IMR-90 (cell line): Measurements from ENCODE around the gene SDHA. TPM values are rescaled to one million over a fixed set of nuclear protein-coding genes. Genes with fewer than 3 reads are reported as not detected.
"Not testable (repeated sequence)": the region's sequence is repeated elsewhere in the genome, so short reads cannot be mapped to it uniquely, and the experiment has no call there.

ENCODE experiments used
- ATAC-seq: fragments of 200-7000 bp; cut with Tn5 transposase; 2 replicates; pipeline ENCODE4 v1.9.1; 2020; ENCODE audit warnings: low read depth, mild to moderate bottlenecking, moderate library complexity
- BruUV-seq: library from RNA; stranded (reverse); fragments of 400-500 nt; replicated peaks from 2 replicates; lab custom pipeline; 2021; lab: Mats Ljungman, UMichigan
- CTCF ChIA-PET: fragments of 300-600 bp; formaldehyde crosslinking; extraction: SDS; loops from one replicate; lab custom pipeline; 2021; ENCODE audit warnings: antibody characterized with exemption; lab: Yijun Ruan, JAX
- POLR2A ChIA-PET: fragments of 300-600 bp; sonication (Branson Sonifier 250); formaldehyde crosslinking; loops from one replicate; lab custom pipeline; 2022; ENCODE audit warnings: antibody characterized with exemption; ENCODE audit not compliant: unreplicated experiment; lab: Charles Lee
- DNase-seq: peaks from one replicate; pipeline ENCODE4 v3.0.0; 2013
- H2AFZ ChIP-seq: replicated peaks from 2 replicates; pipeline ENCODE3; 2013; ENCODE audit warnings: low read length, mild to moderate bottlenecking; ENCODE audit not compliant: poor library complexity
- H2AK5ac ChIP-seq: 2 replicates; pipeline ENCODE4 v1.6.1; 2013; ENCODE audit warnings: low read depth, low read length, inconsistent platforms
- H2AK9ac ChIP-seq: replicated peaks from 2 replicates; pipeline ENCODE3; 2013; ENCODE audit warnings: mild to moderate bottlenecking, low read depth, low read length, moderate library complexity; ENCODE audit not compliant: poor library complexity
- H2BK120ac ChIP-seq: 2 replicates; pipeline ENCODE4 v1.6.1; 2013; ENCODE audit warnings: low read depth, low read length, inconsistent platforms
- H2BK15ac ChIP-seq: 3 replicates; pipeline ENCODE4 v1.6.1; 2013; ENCODE audit warnings: low read depth, low read length, inconsistent platforms
- H2BK20ac ChIP-seq: 2 replicates; pipeline ENCODE4 v1.6.1; 2013; ENCODE audit warnings: low read depth, mild to moderate bottlenecking, inconsistent platforms, low read length, moderate library complexity
- H2BK5ac ChIP-seq: 2 replicates; pipeline ENCODE4 v1.6.1; 2013; ENCODE audit warnings: mild to moderate bottlenecking, low read depth, low read length, inconsistent platforms; ENCODE audit not compliant: poor library complexity, severe bottlenecking
- H3K14ac ChIP-seq: replicated peaks from 2 replicates; pipeline ENCODE4 v1.6.1; 2013; ENCODE audit warnings: low read depth, low read length, inconsistent platforms
- H3K18ac ChIP-seq: 2 replicates; pipeline ENCODE4 v1.6.1; 2013; ENCODE audit warnings: low read depth, low read length, control low read depth
- H3K23ac ChIP-seq: 2 replicates; pipeline ENCODE4 v1.6.1; 2013; ENCODE audit warnings: low read depth, low read length, inconsistent platforms
- H3K27ac ChIP-seq: 2 replicates; pipeline ENCODE4 v1.5.1; 2013; ENCODE audit warnings: mild to moderate bottlenecking, control low read depth, low read length; ENCODE audit not compliant: insufficient read depth
- H3K27me3 ChIP-seq: 2 replicates; pipeline ENCODE4 v1.6.1; 2013; ENCODE audit warnings: low read length; ENCODE audit not compliant: control insufficient read depth, insufficient read depth
- H3K36me3 ChIP-seq: 2 replicates; pipeline ENCODE4 v1.6.1; 2013; ENCODE audit warnings: low read length, mixed read lengths; ENCODE audit not compliant: control insufficient read depth, insufficient read depth
- H3K4ac ChIP-seq: 2 replicates; pipeline ENCODE4 v1.6.1; 2013; ENCODE audit warnings: low read depth, low read length, inconsistent platforms
- H3K4me1 ChIP-seq: 2 replicates; pipeline ENCODE4 v1.6.1; 2013; ENCODE audit warnings: low read length, mixed read lengths; ENCODE audit not compliant: control insufficient read depth, insufficient read depth
- H3K4me2 ChIP-seq: 2 replicates; pipeline ENCODE4 v1.6.1; 2013; ENCODE audit warnings: low read depth, mild to moderate bottlenecking, control low read depth, low read length, moderate library complexity
- H3K4me3 ChIP-seq: 2 replicates; pipeline ENCODE4 v1.5.1; 2013; ENCODE audit warnings: low read depth, mild to moderate bottlenecking, control low read depth, low read length, moderate library complexity; ENCODE audit not compliant: insufficient read depth
- H3K56ac ChIP-seq: 2 replicates; pipeline ENCODE4 v1.6.1; 2013; ENCODE audit warnings: low read length, inconsistent platforms; ENCODE audit not compliant: insufficient read depth; ENCODE audit errors: extremely low read depth
- H3K79me1 ChIP-seq, 2 experiments: 2 replicates each; pipeline ENCODE4 v1.6.1; 2013; ENCODE audit warnings: low read length in 2 of 2, inconsistent platforms in 1 of 2, low read depth in 1 of 2
- H3K9ac ChIP-seq: 2 replicates; pipeline ENCODE4 v1.6.1; 2013; ENCODE audit warnings: low read depth, low read length, control low read depth
- H3K9me1 ChIP-seq: 2 replicates; pipeline ENCODE4 v1.6.1; 2013; ENCODE audit warnings: low read length, inconsistent platforms; ENCODE audit not compliant: insufficient read depth
- H3K9me3 ChIP-seq: 2 replicates; pipeline ENCODE4 v1.6.1; 2013; ENCODE audit warnings: low read length; ENCODE audit not compliant: control insufficient read depth, insufficient read depth
- H4K20me1 ChIP-seq: 2 replicates; pipeline ENCODE4 v1.6.1; 2013; ENCODE audit warnings: low read length, inconsistent platforms; ENCODE audit not compliant: insufficient read depth
- H4K5ac ChIP-seq: 2 replicates; pipeline ENCODE4 v1.6.1; 2013; ENCODE audit warnings: mild to moderate bottlenecking, low read depth, low read length, control low read depth
- H4K8ac ChIP-seq, 2 experiments: 2 replicates each; pipeline ENCODE4 v1.6.1; 2013; ENCODE audit warnings: low read depth in 2 of 2, low read length in 2 of 2, control low read depth in 1 of 2, inconsistent platforms in 1 of 2
- H4K91ac ChIP-seq: 2 replicates; pipeline ENCODE4 v1.6.1; 2013; ENCODE audit warnings: low read depth, low read length, inconsistent platforms; ENCODE audit not compliant: insufficient read depth
- WGBS, 2 experiments: methylation state at CpG; one replicate each; pipeline versions ENCODE4 v1.1.5 to v1.1.7; 2013; ENCODE audit warnings: missing lambda C conversion rate in 2 of 2; ENCODE audit not compliant: insufficient read length in 1 of 2; ENCODE audit errors: extremely low coverage in 2 of 2; 5-methylcytosine and 5-hydroxymethylcytosine counted together
- dilution Hi-C: fragments of 300-500 bp; cut with HindIII; formaldehyde crosslinking; loops from one replicate; pipeline ENCODE4 v1.14.3; 2018; ENCODE audit warnings: low sequenced_read_pairs; ENCODE audit not compliant: unreplicated experiment
- in situ Hi-C: fragments of 300-500 bp; cut with MboI; formaldehyde crosslinking; loops from 3 replicates; pipeline ENCODE4 v1.14.3; 2019; ENCODE audit warnings: low sequenced_read_pairs, inconsistent platforms, mixed read lengths
- intact Hi-C: fragments of 100-400 bp; cut with micrococcal nuclease; formaldehyde crosslinking; loops from 2 replicates; pipeline ENCODE4 v1.10.0; 2022
- polyA plus RNA-seq, 3 experiments: library from polyadenylated mRNA; depleted of rRNA; stranded (reverse); fragments of >200 nt; gene quantifications; 2 replicates each; pipeline ENCODE4 v1.2.3, GENCODE V29; 2012; ENCODE audit warnings: low replicate concordance in 1 of 3
- total RNA-seq: library from RNA; depleted of rRNA; stranded (reverse); fragments of >200 nt; gene quantifications from 2 replicates; pipeline ENCODE4 v1.2.3, GENCODE V29; 2012

Gene SDHA
- total and polyA plus RNA-seq, 2 of the 4 experiments (the other 2 are of a cell fraction) = 105 to 121 TPM

DNA sequence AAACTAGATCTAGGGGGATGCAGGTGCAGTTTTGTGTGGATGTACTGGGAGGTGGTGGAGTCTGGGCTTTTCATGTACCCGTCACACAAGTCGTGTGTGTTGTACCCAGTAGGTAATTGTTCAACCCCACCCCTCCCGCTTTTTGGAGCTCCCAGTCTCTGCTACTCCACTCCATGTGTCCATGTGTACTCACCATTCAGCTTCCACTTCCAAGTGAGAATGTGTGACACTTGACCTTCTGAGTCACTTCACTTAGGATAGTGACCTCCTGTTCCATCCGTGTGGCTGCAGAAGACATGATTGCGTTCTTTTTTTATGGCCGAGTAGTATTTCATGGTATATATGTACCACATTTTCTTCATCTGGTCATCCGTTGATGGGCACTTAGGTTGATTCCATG is 22.4 kb downstream of the SDHA start:
- BruUV-seq, POLR2A ChIA-PET, dilution Hi-C loops: not testable (repeated sequence)

DNA sequence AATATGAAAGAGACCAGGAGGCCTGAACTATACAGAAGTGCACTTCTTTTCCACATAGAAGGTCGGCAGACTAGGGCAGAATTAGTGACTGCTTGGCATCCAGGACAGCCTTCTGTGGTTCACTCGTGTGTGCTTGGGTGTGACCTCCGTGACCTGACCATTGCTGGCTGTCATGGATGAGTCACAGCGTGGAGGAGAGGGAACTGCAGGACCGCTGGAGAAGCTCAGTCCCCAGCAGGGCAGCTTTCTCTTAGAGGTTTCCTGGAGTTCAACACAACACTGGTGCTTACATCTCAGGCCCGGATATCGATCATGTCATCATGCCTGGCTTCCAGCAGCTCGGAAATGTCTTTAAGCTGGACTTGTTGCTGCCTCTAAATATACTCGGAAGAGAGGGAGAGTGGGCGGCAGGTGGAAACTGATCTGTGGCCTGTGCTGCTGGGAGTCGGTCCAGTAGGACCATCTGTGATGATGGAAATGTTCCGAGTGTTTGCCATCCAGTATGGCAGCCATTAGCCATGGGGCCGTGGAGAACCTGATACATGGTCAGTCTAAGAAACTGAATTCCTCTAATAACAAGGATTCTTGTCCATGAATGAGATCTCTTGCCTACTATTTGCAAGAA is 23.0 kb downstream of the SDHA start:
- H4K8ac ChIP-seq, H3K23ac ChIP-seq, H2AK9ac ChIP-seq, H3K4ac ChIP-seq, POLR2A ChIA-PET, H2BK15ac ChIP-seq, H3K4me1 ChIP-seq, H3K9me3 ChIP-seq, H3K9ac ChIP-seq, H3K56ac ChIP-seq, H4K91ac ChIP-seq, ATAC-seq, H2AFZ ChIP-seq, dilution Hi-C loops, H3K79me1 ChIP-seq, H2BK20ac ChIP-seq, H3K4me3 ChIP-seq, H2BK5ac ChIP-seq, H3K27me3 ChIP-seq, BruUV-seq, H3K14ac ChIP-seq, H3K4me2 ChIP-seq, H2AK5ac ChIP-seq, DNase-seq, H3K9me1 ChIP-seq, intact Hi-C loops, H4K20me1 ChIP-seq, H2BK120ac ChIP-seq, H3K18ac ChIP-seq, H4K5ac ChIP-seq, H3K27ac ChIP-seq, in situ Hi-C loops, CTCF ChIA-PET: not testable (repeated sequence)
- WGBS, 2 experiments = 100% methylated on average over 1 of the region's 13 CpGs; no CpG with 5 or more reads in 1 of the 2 experiments
- H3K36me3 ChIP-seq = peaks cover 38% of the 10 kb centered on the region

More for the DNA sequence above, 22.4 kb downstream of the SDHA start:
- H3K14ac ChIP-seq, DNase-seq, H3K4ac ChIP-seq, H2BK15ac ChIP-seq, H3K4me1 ChIP-seq, H3K23ac ChIP-seq, H3K9me3 ChIP-seq, H3K4me2 ChIP-seq, H3K18ac ChIP-seq, H3K4me3 ChIP-seq, H3K9me1 ChIP-seq, H3K27ac ChIP-seq, H2AK5ac ChIP-seq, H2BK20ac ChIP-seq, H4K91ac ChIP-seq, ATAC-seq, CTCF ChIA-PET, H3K56ac ChIP-seq, H3K79me1 ChIP-seq, H3K9ac ChIP-seq, in situ Hi-C loops, H2BK5ac ChIP-seq, H4K8ac ChIP-seq, H2BK120ac ChIP-seq, H2AK9ac ChIP-seq, H4K5ac ChIP-seq, intact Hi-C loops, H3K27me3 ChIP-seq, H2AFZ ChIP-seq, H4K20me1 ChIP-seq: not testable (repeated sequence)
- H3K36me3 ChIP-seq = peaks cover 39% of the 10 kb centered on the region
- WGBS, 2 experiments = 100% methylated on average over 2 of the region's 7 CpGs; no CpG with 5 or more reads in 1 of the 2 experiments
